Measurements from ENCODE around the gene SVOPL.

SVOPL gene

GRCh38 chr7:138588986-138589385 is 112.2 kb downstream of the SVOPL start:
- Histone ChIP-seq H3K4me3 (ENCODE audit: insufficient read length, low read depth) (no peak overlapping the region), H3K9me3 (ENCODE audit: insufficient read depth, low read length) (no peaks in the 10 kb centered on the region), H3K9ac (ENCODE audit: insufficient read length, low read depth) (no peak overlapping the region), H3K4me1 (ENCODE audit: insufficient read depth, insufficient read length) (no peaks in the 10 kb centered on the region), H3K36me3 (ENCODE audit: insufficient read depth, insufficient read length, low read length) (peaks cover 33% of the 10 kb centered on the region), H3K27me3 (ENCODE audit: insufficient read depth, insufficient read length) (no peaks in the 10 kb centered on the region)
- TF ChIP-seq SUZ12 (IDR thresholded peaks at IDR 0.05; ENCODE audit: extremely low read depth, insufficient read depth, insufficient read length) (no peak), YY1 (IDR thresholded peaks at IDR 0.05; ENCODE audit: insufficient read depth, insufficient read length) (no peak), ZNF274 (IDR thresholded peaks at IDR 0.05; ENCODE audit: low read depth, low read length) (no peak)
- DNase-seq (ENCODE audit: low read depth, low spot score): no peak

- DNase-seq (ENCODE audit: low read depth, low spot score): no peak
- no peak overlapping the region for H3K4me3 ChIP-seq (ENCODE audit: insufficient read length, low read depth)
- no peaks in the 10 kb centered on the region for H3K27me3 ChIP-seq (ENCODE audit: insufficient read depth, insufficient read length)
- H3K9ac ChIP-seq (ENCODE audit: insufficient read length, low read depth): no peak overlapping the region
- peaks cover 45% of the 10 kb centered on the region for H3K36me3 ChIP-seq (ENCODE audit: insufficient read depth, insufficient read length, low read length)
- no peaks in the 10 kb centered on the region for H3K9me3 ChIP-seq (ENCODE audit: insufficient read depth, low read length)
- TF ChIP-seq SUZ12 (IDR thresholded peaks at IDR 0.05; ENCODE audit: extremely low read depth, insufficient read depth, insufficient read length) (no peak), ZNF274 (IDR thresholded peaks at IDR 0.05; ENCODE audit: low read depth, low read length) (no peak), YY1 (IDR thresholded peaks at IDR 0.05; ENCODE audit: insufficient read depth, insufficient read length) (no peak)
- H3K4me1 ChIP-seq (ENCODE audit: insufficient read depth, insufficient read length): no peaks in the 10 kb centered on the region
Measured at GRCh38 chr7:138587485-138587884, 113.7 kb downstream of the SVOPL start.

DNA sequence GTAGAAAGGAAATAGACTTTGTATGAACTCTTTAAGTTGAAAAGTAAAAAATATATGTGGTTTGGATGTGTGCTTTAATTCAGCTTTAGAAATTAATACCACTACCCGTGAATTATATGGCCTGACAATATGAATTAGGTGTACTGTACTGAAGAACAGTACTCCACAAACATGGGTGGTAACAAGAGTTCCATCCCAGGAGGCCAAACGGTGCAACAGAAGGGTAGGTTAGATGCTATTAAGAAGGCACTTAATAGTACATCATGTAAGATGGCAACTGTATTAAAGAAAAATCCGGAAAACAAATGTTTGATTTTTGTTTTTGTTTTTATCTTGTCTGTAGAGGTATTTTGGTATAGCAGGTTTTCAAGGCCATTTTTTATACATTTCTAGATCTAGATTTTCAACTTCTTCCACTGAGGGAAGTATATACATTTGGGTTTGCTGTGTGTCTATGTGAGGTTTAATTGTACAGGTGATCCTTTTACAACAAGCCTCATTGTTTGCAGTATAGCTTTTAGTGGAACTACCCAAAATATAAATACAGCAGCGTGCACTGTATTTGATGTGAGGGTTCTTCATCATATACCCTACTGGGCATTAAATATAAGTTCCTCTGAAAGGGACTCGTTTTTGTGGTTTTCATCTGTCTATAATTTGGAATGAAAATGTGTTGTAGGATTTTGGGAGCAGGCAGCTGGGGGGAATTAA is 115.7 kb downstream of the SVOPL start:
- no peak for TF ChIP-seq YY1 (IDR thresholded peaks at IDR 0.05; ENCODE audit: insufficient read depth, insufficient read length)
- no peak for TF ChIP-seq ZNF274 (IDR thresholded peaks at IDR 0.05; ENCODE audit: low read depth, low read length)
- TF ChIP-seq SUZ12 (IDR thresholded peaks at IDR 0.05; ENCODE audit: extremely low read depth, insufficient read depth, insufficient read length): no peak
- H3K36me3 ChIP-seq (ENCODE audit: insufficient read depth, insufficient read length, low read length): peaks cover 61% of the 10 kb centered on the region
- no peaks in the 10 kb centered on the region for H3K27me3 ChIP-seq (ENCODE audit: insufficient read depth, insufficient read length)
- no peak for DNase-seq (ENCODE audit: low read depth, low spot score)
- H3K9me3 ChIP-seq (ENCODE audit: insufficient read depth, low read length): no peaks in the 10 kb centered on the region
- no peak overlapping the region for H3K4me3 ChIP-seq (ENCODE audit: insufficient read length, low read depth)
- H3K4me1 ChIP-seq (ENCODE audit: insufficient read depth, insufficient read length): no peaks in the 10 kb centered on the region
- no peak overlapping the region for H3K9ac ChIP-seq (ENCODE audit: insufficient read length, low read depth)

DNA sequence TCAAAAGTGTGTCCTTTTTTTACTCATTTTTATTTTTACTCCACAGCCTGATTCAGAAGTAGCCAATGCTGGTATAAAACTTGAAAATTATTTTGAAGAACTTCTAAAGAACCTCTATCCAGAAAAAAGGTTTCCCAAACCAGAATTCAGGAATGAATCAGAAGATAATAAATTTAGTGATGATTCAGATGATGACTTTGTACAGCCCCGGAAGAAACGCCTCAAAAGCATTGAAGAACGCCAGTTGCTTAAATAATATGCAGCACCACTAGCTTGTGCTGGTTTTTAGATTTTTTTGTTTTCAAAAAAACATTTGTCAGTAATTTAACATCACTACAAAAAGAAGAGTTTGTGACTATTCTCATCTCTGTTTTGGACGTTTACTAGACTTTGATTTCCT is 116.5 kb downstream of the SVOPL start:
- Histone ChIP-seq H3K4me3 (ENCODE audit: insufficient read length, low read depth) (no peak overlapping the region), H3K9ac (ENCODE audit: insufficient read length, low read depth) (no peak overlapping the region), H3K36me3 (ENCODE audit: insufficient read depth, insufficient read length, low read length) (peaks cover 69% of the 10 kb centered on the region), H3K4me1 (ENCODE audit: insufficient read depth, insufficient read length) (no peaks in the 10 kb centered on the region), H3K9me3 (ENCODE audit: insufficient read depth, low read length) (no peaks in the 10 kb centered on the region), H3K27me3 (ENCODE audit: insufficient read depth, insufficient read length) (no peaks in the 10 kb centered on the region)
- no peak for TF ChIP-seq SUZ12 (IDR thresholded peaks at IDR 0.05; ENCODE audit: extremely low read depth, insufficient read depth, insufficient read length)
- no peak for TF ChIP-seq ZNF274 (IDR thresholded peaks at IDR 0.05; ENCODE audit: low read depth, low read length)
- no peak for TF ChIP-seq YY1 (IDR thresholded peaks at IDR 0.05; ENCODE audit: insufficient read depth, insufficient read length)
- DNase-seq (ENCODE audit: low read depth, low spot score): no peak

DNA sequence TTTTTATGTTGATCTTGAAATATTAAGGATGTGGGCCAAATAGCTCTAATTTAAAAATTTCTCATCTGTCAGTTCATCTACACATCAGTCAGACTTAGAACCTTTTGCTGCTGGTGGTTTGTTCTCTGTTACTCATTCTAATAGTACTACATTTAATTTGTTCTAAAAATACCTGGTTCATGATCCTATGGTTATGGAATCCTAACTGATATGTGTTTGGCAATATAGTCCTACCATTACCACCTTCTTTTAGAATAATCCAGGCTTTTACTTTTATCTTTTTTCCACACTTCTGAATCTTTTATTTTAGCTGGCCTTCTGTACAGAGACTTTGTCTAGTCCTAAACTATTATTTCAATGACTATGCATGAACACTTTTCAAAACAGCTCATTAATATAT is 116.9 kb downstream of the SVOPL start:
- Histone ChIP-seq H3K27me3 (ENCODE audit: insufficient read depth, insufficient read length) (no peaks in the 10 kb centered on the region), H3K9me3 (ENCODE audit: insufficient read depth, low read length) (no peaks in the 10 kb centered on the region), H3K36me3 (ENCODE audit: insufficient read depth, insufficient read length, low read length) (peaks cover 73% of the 10 kb centered on the region), H3K4me1 (ENCODE audit: insufficient read depth, insufficient read length) (no peaks in the 10 kb centered on the region), H3K9ac (ENCODE audit: insufficient read length, low read depth) (no peak overlapping the region), H3K4me3 (ENCODE audit: insufficient read length, low read depth) (no peak overlapping the region)
- DNase-seq (ENCODE audit: low read depth, low spot score): no peak
- TF ChIP-seq SUZ12 (IDR thresholded peaks at IDR 0.05; ENCODE audit: extremely low read depth, insufficient read depth, insufficient read length): no peak
- TF ChIP-seq ZNF274 (IDR thresholded peaks at IDR 0.05; ENCODE audit: low read depth, low read length): no peak
- TF ChIP-seq YY1 (IDR thresholded peaks at IDR 0.05; ENCODE audit: insufficient read depth, insufficient read length): no peak

DNA sequence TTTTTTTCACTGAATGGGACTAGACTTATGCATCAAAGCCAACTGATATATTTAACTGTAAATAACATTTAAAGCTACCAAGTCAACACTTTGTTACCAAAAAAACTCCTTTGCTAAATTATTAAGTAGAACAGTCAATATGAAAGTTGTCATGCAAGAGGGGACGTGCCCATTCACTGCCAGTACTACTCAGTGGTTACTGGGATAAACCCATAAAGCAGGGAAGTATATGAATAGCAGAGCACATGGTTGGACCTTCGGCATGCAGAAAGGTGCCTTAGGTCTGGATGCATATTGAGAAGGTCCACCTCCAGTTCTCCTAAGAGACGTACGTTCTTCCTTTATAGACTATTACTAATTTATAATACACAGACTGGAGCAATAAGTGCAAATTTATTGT is 120.1 kb downstream of the SVOPL start:
- Histone ChIP-seq H3K4me3 (ENCODE audit: insufficient read length, low read depth) (no peak overlapping the region), H3K4me1 (ENCODE audit: insufficient read depth, insufficient read length) (no peaks in the 10 kb centered on the region), H3K36me3 (ENCODE audit: insufficient read depth, insufficient read length, low read length) (peaks cover 85% of the 10 kb centered on the region), H3K9me3 (ENCODE audit: insufficient read depth, low read length) (no peaks in the 10 kb centered on the region), H3K27me3 (ENCODE audit: insufficient read depth, insufficient read length) (no peaks in the 10 kb centered on the region), H3K9ac (ENCODE audit: insufficient read length, low read depth) (no peak overlapping the region)
- TF ChIP-seq SUZ12 (IDR thresholded peaks at IDR 0.05; ENCODE audit: extremely low read depth, insufficient read depth, insufficient read length): no peak
- TF ChIP-seq ZNF274 (IDR thresholded peaks at IDR 0.05; ENCODE audit: low read depth, low read length): no peak
- TF ChIP-seq YY1 (IDR thresholded peaks at IDR 0.05; ENCODE audit: insufficient read depth, insufficient read length): no peak
- no peak for DNase-seq (ENCODE audit: low read depth, low spot score)

DNA sequence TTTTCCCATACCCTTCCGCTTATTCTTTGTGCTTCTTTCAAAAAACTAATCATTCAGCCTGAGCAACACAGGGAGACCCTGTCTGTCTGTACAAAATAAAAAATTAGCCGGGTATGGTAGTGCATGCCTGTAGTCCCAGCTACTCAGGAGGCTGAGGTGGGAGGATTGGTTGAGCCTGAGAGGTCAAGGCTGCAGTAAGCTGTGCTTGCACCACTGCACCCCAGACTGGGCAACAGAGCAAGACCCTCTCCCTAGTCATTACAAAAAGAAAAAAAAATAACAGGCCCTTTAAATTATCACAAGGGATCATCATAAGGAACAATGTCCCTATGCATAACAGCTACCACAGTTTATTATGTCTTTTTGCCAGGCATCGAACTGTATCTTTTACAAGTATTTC is 121.5 kb downstream of the SVOPL start:
- Histone ChIP-seq H3K27me3 (ENCODE audit: insufficient read depth, insufficient read length) (no peaks in the 10 kb centered on the region), H3K4me1 (ENCODE audit: insufficient read depth, insufficient read length) (no peaks in the 10 kb centered on the region), H3K9ac (ENCODE audit: insufficient read length, low read depth) (no peak overlapping the region), H3K4me3 (ENCODE audit: insufficient read length, low read depth) (no peak overlapping the region), H3K9me3 (ENCODE audit: insufficient read depth, low read length) (no peaks in the 10 kb centered on the region), H3K36me3 (ENCODE audit: insufficient read depth, insufficient read length, low read length) (peaks cover 79% of the 10 kb centered on the region)
- no peak for DNase-seq (ENCODE audit: low read depth, low spot score)
- no peak for TF ChIP-seq SUZ12 (IDR thresholded peaks at IDR 0.05; ENCODE audit: extremely low read depth, insufficient read depth, insufficient read length)
- TF ChIP-seq YY1 (IDR thresholded peaks at IDR 0.05; ENCODE audit: insufficient read depth, insufficient read length): no peak
- TF ChIP-seq ZNF274 (IDR thresholded peaks at IDR 0.05; ENCODE audit: low read depth, low read length): no peak

All from NT2/D1 (cell line).